ENCODE results near the gene MLYCD. TPM values are rescaled to one million over a fixed set of nuclear protein-coding genes. Genes with fewer than 3 reads are reported as not detected.

Gene MLYCD
- polyA plus RNA-seq, 1 donor from 2014 or later = 2.4 TPM

DNA sequence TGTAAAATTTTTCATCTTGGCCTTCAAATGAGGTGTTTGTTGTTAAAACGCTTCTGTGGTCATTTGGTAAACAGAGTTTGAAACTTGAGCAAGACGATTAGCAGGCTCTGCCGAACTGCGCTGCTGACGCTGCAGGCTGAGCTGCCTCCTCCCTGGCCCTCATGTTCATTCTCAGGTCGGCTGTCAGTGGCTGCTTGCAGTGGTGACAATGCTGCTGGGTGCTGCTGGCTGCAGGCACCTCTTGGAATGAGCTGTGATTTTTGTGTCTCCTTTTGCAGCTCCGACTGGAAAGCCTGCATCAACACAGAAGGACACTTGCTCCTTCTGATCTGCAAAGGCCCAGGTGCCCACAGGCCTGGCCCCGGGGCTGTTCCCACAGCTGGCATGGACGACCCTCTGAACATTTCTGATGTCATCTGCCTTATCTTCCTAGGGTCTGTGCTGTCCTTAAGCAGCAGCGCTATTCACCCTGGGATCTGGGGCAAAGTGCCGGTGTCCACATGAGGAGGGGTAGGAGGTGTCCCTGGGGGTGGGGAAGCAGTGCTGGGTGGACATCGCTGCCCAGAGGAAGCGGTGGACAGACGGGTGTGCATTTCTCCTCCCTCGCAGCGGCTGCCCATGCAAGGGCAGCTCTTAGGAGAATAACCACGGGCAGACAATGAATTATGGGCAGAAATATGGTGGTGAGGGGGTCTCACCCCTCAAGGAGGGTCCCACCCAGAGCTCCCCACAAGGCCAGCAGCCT, 31.1 kb downstream of the MLYCD start:
- no peaks in the 10 kb centered on the region for H3K36me3 ChIP-seq (ENCODE audit: insufficient read depth, low read length)
- no peaks in the 10 kb centered on the region for H3K27me3 ChIP-seq (ENCODE audit: insufficient read depth, low read depth, low read length)
- no peaks in the 10 kb centered on the region for H3K9me3 ChIP-seq (ENCODE audit: low read length)
- no peaks in the 10 kb centered on the region for H3K9me2 ChIP-seq (ENCODE audit: insufficient read depth, low read length)
- H4K20me1 ChIP-seq (ENCODE audit: insufficient read depth) = no peaks in the 10 kb centered on the region
- H3F3A ChIP-seq (ENCODE audit: insufficient read depth, low read length, poor library complexity, severe bottlenecking) = no peaks in the 10 kb centered on the region
- no peak overlapping the region for H3K4me3 ChIP-seq (ENCODE audit: low read length)
- no peak for TF ChIP-seq SMC3 (conservative IDR thresholded peaks at IDR 0.05; ENCODE audit: poor library complexity)
- no peak for TF ChIP-seq TAF1 (IDR thresholded peaks at IDR 0.05; ENCODE audit: low read depth)
- TF ChIP-seq CTCF (IDR thresholded peaks at IDR 0.05; ENCODE audit: poor library complexity, severe bottlenecking) = no peak
- TF ChIP-seq EP300 (conservative IDR thresholded peaks at IDR 0.05; ENCODE audit: poor library complexity, severe bottlenecking) = no peak
- TF ChIP-seq, protein P1, sequence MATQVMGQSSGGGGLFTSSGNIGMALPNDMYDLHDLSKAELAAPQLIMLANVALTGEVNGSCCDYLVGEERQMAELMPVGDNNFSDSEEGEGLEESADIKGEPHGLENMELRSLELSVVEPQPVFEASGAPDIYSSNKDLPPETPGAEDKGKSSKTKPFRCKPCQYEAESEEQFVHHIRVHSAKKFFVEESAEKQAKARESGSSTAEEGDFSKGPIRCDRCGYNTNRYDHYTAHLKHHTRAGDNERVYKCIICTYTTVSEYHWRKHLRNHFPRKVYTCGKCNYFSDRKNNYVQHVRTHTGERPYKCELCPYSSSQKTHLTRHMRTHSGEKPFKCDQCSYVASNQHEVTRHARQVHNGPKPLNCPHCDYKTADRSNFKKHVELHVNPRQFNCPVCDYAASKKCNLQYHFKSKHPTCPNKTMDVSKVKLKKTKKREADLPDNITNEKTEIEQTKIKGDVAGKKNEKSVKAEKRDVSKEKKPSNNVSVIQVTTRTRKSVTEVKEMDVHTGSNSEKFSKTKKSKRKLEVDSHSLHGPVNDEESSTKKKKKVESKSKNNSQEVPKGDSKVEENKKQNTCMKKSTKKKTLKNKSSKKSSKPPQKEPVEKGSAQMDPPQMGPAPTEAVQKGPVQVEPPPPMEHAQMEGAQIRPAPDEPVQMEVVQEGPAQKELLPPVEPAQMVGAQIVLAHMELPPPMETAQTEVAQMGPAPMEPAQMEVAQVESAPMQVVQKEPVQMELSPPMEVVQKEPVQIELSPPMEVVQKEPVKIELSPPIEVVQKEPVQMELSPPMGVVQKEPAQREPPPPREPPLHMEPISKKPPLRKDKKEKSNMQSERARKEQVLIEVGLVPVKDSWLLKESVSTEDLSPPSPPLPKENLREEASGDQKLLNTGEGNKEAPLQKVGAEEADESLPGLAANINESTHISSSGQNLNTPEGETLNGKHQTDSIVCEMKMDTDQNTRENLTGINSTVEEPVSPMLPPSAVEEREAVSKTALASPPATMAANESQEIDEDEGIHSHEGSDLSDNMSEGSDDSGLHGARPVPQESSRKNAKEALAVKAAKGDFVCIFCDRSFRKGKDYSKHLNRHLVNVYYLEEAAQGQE (IDR thresholded peaks at IDR 0.05; ENCODE audit: borderline replicate concordance) = no peak
- TF ChIP-seq POLR2AphosphoS5 (IDR thresholded peaks at IDR 0.05) = no peak
- TF ChIP-seq MXI1 (conservative IDR thresholded peaks at IDR 0.05; ENCODE audit: poor library complexity, severe bottlenecking) = no peak
- TF ChIP-seq EZH2 (IDR thresholded peaks at IDR 0.05; ENCODE audit: borderline replicate concordance, insufficient read depth, low read length, poor library complexity, severe bottlenecking) = no peak
- H3K27ac ChIP-seq (ENCODE audit: low read length) = no peak overlapping the region
- H3K4me2 ChIP-seq (ENCODE audit: low read length) = no peak overlapping the region
- no peak overlapping the region for H3K9ac ChIP-seq (ENCODE audit: low read length)
- no peak overlapping the region for H2AFZ ChIP-seq (ENCODE audit: low read depth, low read length)
- H3K79me2 ChIP-seq (replicated peaks; ENCODE audit: insufficient read depth, low read length) = no peaks in the 10 kb centered on the region

DNA sequence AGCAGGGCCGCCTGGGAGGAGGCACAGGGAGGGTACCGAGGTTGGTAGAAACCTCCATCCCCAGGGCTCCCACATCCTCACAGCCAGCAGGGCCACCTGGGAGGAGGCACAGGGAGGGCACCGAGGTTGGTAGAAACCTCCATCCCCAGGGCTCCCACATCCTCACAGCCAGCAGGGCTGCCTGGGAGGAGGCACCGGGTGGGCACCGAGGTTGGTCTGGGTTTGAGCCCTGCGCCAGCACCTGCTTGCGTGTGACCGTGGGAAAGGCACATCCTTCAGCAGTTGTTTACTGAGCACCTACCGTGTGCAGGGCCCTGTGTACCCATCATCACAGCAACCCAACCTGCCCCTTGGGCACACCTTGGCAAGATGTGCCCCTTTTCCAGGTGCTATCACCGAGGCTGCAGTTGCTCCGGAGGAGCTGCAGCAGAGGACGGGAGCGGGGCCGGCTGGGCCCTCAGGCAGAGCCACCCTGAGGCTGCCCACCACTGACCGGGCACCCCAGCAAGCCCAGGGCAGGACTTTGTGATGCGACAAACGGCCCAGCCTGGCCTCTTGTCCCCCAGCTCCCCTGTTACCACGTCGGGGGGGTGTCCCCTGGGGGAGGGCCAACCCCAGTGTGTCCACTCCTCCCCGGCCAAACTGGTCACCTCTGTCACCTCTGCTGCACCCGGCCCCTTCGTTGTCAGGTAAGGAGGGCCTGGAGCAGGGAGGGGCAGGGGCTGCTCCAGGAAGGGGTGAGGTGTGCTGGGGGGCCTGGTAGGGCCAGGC, 32.0 kb downstream of the MLYCD start:
- Histone ChIP-seq H3K9ac (ENCODE audit: low read length) (no peak overlapping the region), H3K27ac (ENCODE audit: low read length) (no peak overlapping the region), H2AFZ (ENCODE audit: low read depth, low read length) (no peak overlapping the region), H3F3A (ENCODE audit: insufficient read depth, low read length, poor library complexity, severe bottlenecking) (no peaks in the 10 kb centered on the region), H4K20me1 (ENCODE audit: insufficient read depth) (no peaks in the 10 kb centered on the region), H3K36me3 (ENCODE audit: insufficient read depth, low read length) (no peaks in the 10 kb centered on the region), H3K4me3 (ENCODE audit: low read length) (no peak overlapping the region), H3K4me2 (ENCODE audit: low read length) (no peak overlapping the region), H3K9me3 (ENCODE audit: low read length) (no peaks in the 10 kb centered on the region), H3K79me2 (replicated peaks; ENCODE audit: insufficient read depth, low read length) (no peaks in the 10 kb centered on the region), H3K9me2 (ENCODE audit: insufficient read depth, low read length) (no peaks in the 10 kb centered on the region), H3K27me3 (ENCODE audit: insufficient read depth, low read depth, low read length) (no peaks in the 10 kb centered on the region)
- TF ChIP-seq SMC3 (conservative IDR thresholded peaks at IDR 0.05; ENCODE audit: poor library complexity) = no peak
- TF ChIP-seq TAF1 (IDR thresholded peaks at IDR 0.05; ENCODE audit: low read depth) = no peak

Data from neural cell (in vitro differentiated cells).